Muscle of arm (tissue), 12 donors: ENCODE measurements around the gene DHX32. TPM values are rescaled to one million over a fixed set of nuclear protein-coding genes. Genes with fewer than 3 reads are reported as not detected.

Experiments
- DNase-seq: peaks from one replicate; pipeline ENCODE4 v3.0.0-alpha.2; 2013
- polyA plus RNA-seq, 12 donors: library from polyadenylated mRNA; unstranded; fragments of 120-200 nt; gene quantifications; one replicate each; pipeline ENCODE4 v1.2.1, GENCODE V29; 2013; ENCODE audit not compliant: insufficient read length in 12 of 12

Gene DHX32
- polyA plus RNA-seq, 12 donors = 7.1 to 23.3 (median 19.2) TPM; not detected in 1

- DNase-seq = no peak
Measured at GRCh38 chr10:125849448-125849847, 31.6 kb downstream of the DHX32 start.

- DNase-seq = no peak
Measured at GRCh38 chr10:125848857-125849256, 32.2 kb downstream of the DHX32 start.

GRCh38 chr10:125848371-125848770 lies 32.7 kb downstream of the DHX32 start:
- no peak for DNase-seq

GRCh38 chr10:125846894-125847293 lies 34.2 kb downstream of the DHX32 start:
- no peak for DNase-seq

GRCh38 chr10:125845617-125846016 lies 35.5 kb downstream of the DHX32 start:
- DNase-seq = no peak

- DNase-seq = peak; percentile 41
Measured at GRCh38 chr10:125844751-125845221, 36.3 kb downstream of the DHX32 start.

- DNase-seq = no peak
Measured at GRCh38 chr10:125843603-125844329, 37.3 kb downstream of the DHX32 start.

- no peak for DNase-seq
Measured at GRCh38 chr10:125840955-125841354, 40.1 kb downstream of the DHX32 start.

GRCh38 chr10:125840406-125840805 lies 40.7 kb downstream of the DHX32 start:
- DNase-seq = no peak

- no peak for DNase-seq
Measured at GRCh38 chr10:125838802-125839575, 42.1 kb downstream of the DHX32 start.

GRCh38 chr10:125836746-125837145 lies 44.3 kb downstream of the DHX32 start:
- no peak for DNase-seq

GRCh38 chr10:125828311-125828710 lies 52.8 kb downstream of the DHX32 start:
- DNase-seq = no peak

GRCh38 chr10:125827133-125827532 lies 54.0 kb downstream of the DHX32 start:
- DNase-seq = no peak

GRCh38 chr10:125824736-125825135 lies 56.4 kb downstream of the DHX32 start:
- DNase-seq = no peak

- DNase-seq = no peak
Measured at GRCh38 chr10:125823663-125824251, 57.3 kb downstream of the DHX32 start.

GRCh38 chr10:125822878-125823662 lies 58.0 kb downstream of the DHX32 start, which contains the start of the genes BCCIP and UROS:
TSS of gene BCCIP (plus strand) at chr10:125823546. CDS start at chr10:125823558, 12 bp downstream.
TSS of gene UROS (minus strand) at chr10:125823258. CDS start at chr10:125816499, 6,759 bp downstream.
- DNase-seq = peak; percentile 95

- no peak for DNase-seq
Measured at GRCh38 chr10:125820701-125821100, 60.4 kb downstream of the DHX32 start.

GRCh38 chr10:125817337-125817946 lies 63.6 kb downstream of the DHX32 start:
- DNase-seq = no peak

GRCh38 chr10:125816548-125816947 lies 64.5 kb downstream of the DHX32 start:
- no peak for DNase-seq

- no peak for DNase-seq
Measured at GRCh38 chr10:125815764-125816163, 65.3 kb downstream of the DHX32 start.

GRCh38 chr10:125812128-125812750 lies 68.9 kb downstream of the DHX32 start:
- no peak for DNase-seq
